Measurements from ENCODE around the gene PLOD2.

PLOD2 gene

GRCh38 chr3:146033950-146034349 is 127.0 kb downstream of the PLOD2 start:
- DNase-seq = no peak

- DNase-seq = no peak
Observed at GRCh38 chr3:146026547-146026946, 134.4 kb downstream of the PLOD2 start.

- no peak for DNase-seq
Observed at GRCh38 chr3:146024260-146024659, 136.7 kb downstream of the PLOD2 start.

GRCh38 chr3:146020969-146021368 is 140.0 kb downstream of the PLOD2 start:
- no peak for DNase-seq

GRCh38 chr3:146019508-146019907 is 141.5 kb downstream of the PLOD2 start:
- DNase-seq = no peak

All from CD4-positive, alpha-beta T cell treated with Interleukin-10 for 1 hour (primary cell).